Dendritic cell treated with granulocyte-macrophage colony-stimulating factor and Interleukin-4, amounts not matched to agents 40 ng/mL and 50 ng/mL, for 4 days (primary cell): ENCODE data around the gene PNPLA8.
"Not testable (repeated sequence)": the region's sequence is repeated elsewhere in the genome, so short reads cannot be mapped to it uniquely, and the experiment has no call there.

ENCODE experiments used
- H3K27ac Mint-ChIP-seq: one replicate; pipeline ENCODE4 v1.8.0; 2022; ENCODE audit warnings: mild to moderate bottlenecking, mixed read lengths
- H3K27me3 Mint-ChIP-seq: one replicate; pipeline ENCODE4 v1.8.0; 2022; ENCODE audit warnings: mild to moderate bottlenecking, mixed read lengths
- H3K36me3 Mint-ChIP-seq: one replicate; pipeline ENCODE4 v1.8.0; 2022; ENCODE audit warnings: low read depth, mixed read lengths
- H3K4me1 Mint-ChIP-seq: one replicate; pipeline ENCODE4 v1.8.0; 2022; ENCODE audit warnings: low read depth, mixed read lengths
- H3K4me3 Mint-ChIP-seq: one replicate; pipeline ENCODE4 v1.8.0; 2022; ENCODE audit warnings: mild to moderate bottlenecking, moderate library complexity, mixed read lengths
- H3K9me3 Mint-ChIP-seq: one replicate; pipeline ENCODE4 v1.8.0; 2022; ENCODE audit warnings: mixed read lengths
- intact Hi-C: fragments of 100-400 bp; cut with micrococcal nuclease; formaldehyde crosslinking; loops from one replicate; pipeline ENCODE4 v1.15.0; 2022

PNPLA8 gene

GRCh38 chr7:108525985-108526767 lies at the start of gene PNPLA8:
Gene PNPLA8 (minus strand): TSS chr7:108526135. CDS start chr7:108515491, 10,644 bp downstream.
- H3K9me3 Mint-ChIP-seq = no peaks in the 10 kb centered on the region
- H3K4me1 Mint-ChIP-seq = peaks cover 26% of the 10 kb centered on the region
- intact Hi-C loops = loop anchor here (1.0 to 5.0 kb wide), 2 partner anchors 43 to 634 kb away; partner anchors contain the start of genes DLD, DNAJB9 and THAP5
- H3K27me3 Mint-ChIP-seq = no peaks in the 10 kb centered on the region
- peak within 1 kb of the TSS; percentile 98 for H3K27ac Mint-ChIP-seq
- H3K4me3 Mint-ChIP-seq = peak within 1 kb of the TSS; percentile 90
- peaks cover 23% of the 10 kb centered on the region for H3K36me3 Mint-ChIP-seq

GRCh38 chr7:108575156-108575555 lies 49.2 kb upstream of the PNPLA8 start:
- intact Hi-C loops = no loop called here
- H3K36me3 Mint-ChIP-seq = peaks cover 66% of the 10 kb centered on the region
- no peak overlapping the region for H3K27ac Mint-ChIP-seq
- H3K9me3 Mint-ChIP-seq = peaks cover 17% of the 10 kb centered on the region
- no peaks in the 10 kb centered on the region for H3K27me3 Mint-ChIP-seq
- H3K4me1 Mint-ChIP-seq = peaks cover 13% of the 10 kb centered on the region
- H3K4me3 Mint-ChIP-seq = no peak overlapping the region

- H3K27ac Mint-ChIP-seq = no peak overlapping the region
- peaks cover 13% of the 10 kb centered on the region for H3K4me1 Mint-ChIP-seq
- H3K9me3 Mint-ChIP-seq = no peaks in the 10 kb centered on the region
- intact Hi-C loops = no loop called here
- H3K36me3 Mint-ChIP-seq = peaks cover 61% of the 10 kb centered on the region
- H3K4me3 Mint-ChIP-seq = no peak overlapping the region
- H3K27me3 Mint-ChIP-seq = no peaks in the 10 kb centered on the region
Measured at GRCh38 chr7:108572480-108572879, 46.5 kb upstream of the PNPLA8 start.

GRCh38 chr7:108570146-108570755 lies 44.3 kb upstream of the PNPLA8 start:
- intact Hi-C loops = no loop called here
- no peaks in the 10 kb centered on the region for H3K27me3 Mint-ChIP-seq
- H3K27ac Mint-ChIP-seq = peak overlapping the region; percentile 98
- peak overlapping the region; percentile 98 for H3K4me3 Mint-ChIP-seq
- peaks cover 5% of the 10 kb centered on the region for H3K4me1 Mint-ChIP-seq
- no peaks in the 10 kb centered on the region for H3K9me3 Mint-ChIP-seq
- H3K36me3 Mint-ChIP-seq = peaks cover 52% of the 10 kb centered on the region

- Mint-ChIP-seq H3K4me3 (peak within 1 kb of the TSS; percentile 98), H3K4me1 (peaks cover 5% of the 10 kb centered on the region), H3K9me3 (no peaks in the 10 kb centered on the region), H3K27ac (peak within 1 kb of the TSS; percentile 98), H3K36me3 (peaks cover 51% of the 10 kb centered on the region), H3K27me3 (no peaks in the 10 kb centered on the region)
- intact Hi-C loops = loop anchor here (1.0 kb wide), 1 partner anchor 43 kb away; the partner anchor contains the start of gene PNPLA8
Measured at GRCh38 chr7:108569381-108570145, 43.6 kb upstream of the PNPLA8 start, which contains the start of the genes DNAJB9 and THAP5. Gene DNAJB9 (plus strand): TSS chr7:108569874. CDS start chr7:108571727, 1,853 bp downstream. Gene THAP5 (minus strand): TSS chr7:108569706. CDS start chr7:108569569, 137 bp downstream.

GRCh38 chr7:108568801-108569380 lies 43.0 kb upstream of the PNPLA8 start:
- intact Hi-C loops = loop anchor here (1.0 kb wide), 1 partner anchor 43 kb away; the partner anchor contains the start of gene PNPLA8
- H3K4me3 Mint-ChIP-seq = peak overlapping the region; percentile 98
- H3K9me3 Mint-ChIP-seq = no peaks in the 10 kb centered on the region
- peak overlapping the region; percentile 98 for H3K27ac Mint-ChIP-seq
- H3K27me3 Mint-ChIP-seq = no peaks in the 10 kb centered on the region
- peaks cover 5% of the 10 kb centered on the region for H3K4me1 Mint-ChIP-seq
- H3K36me3 Mint-ChIP-seq = peaks cover 53% of the 10 kb centered on the region

GRCh38 chr7:108565987-108566386 lies 40.1 kb upstream of the PNPLA8 start:
- H3K4me3 Mint-ChIP-seq = no peak overlapping the region

GRCh38 chr7:108561047-108561619 lies 35.2 kb upstream of the PNPLA8 start:
- Mint-ChIP-seq H3K9me3 (peaks cover 32% of the 10 kb centered on the region), H3K27me3 (no peaks in the 10 kb centered on the region), H3K4me3 (no peak overlapping the region), H3K4me1 (peaks cover 5% of the 10 kb centered on the region), H3K36me3 (peaks cover 36% of the 10 kb centered on the region), H3K27ac (no peak overlapping the region)
- intact Hi-C loops = no loop called here

More at GRCh38 chr7:108565987-108566386, 40.1 kb upstream of the PNPLA8 start:
- H3K4me1 Mint-ChIP-seq = peaks cover 5% of the 10 kb centered on the region
- intact Hi-C loops = no loop called here
- no peak overlapping the region for H3K27ac Mint-ChIP-seq
- no peaks in the 10 kb centered on the region for H3K27me3 Mint-ChIP-seq
- H3K9me3 Mint-ChIP-seq = no peaks in the 10 kb centered on the region
- H3K36me3 Mint-ChIP-seq = peaks cover 39% of the 10 kb centered on the region

GRCh38 chr7:108559253-108559652 lies 33.3 kb upstream of the PNPLA8 start:
- peaks cover 20% of the 10 kb centered on the region for H3K36me3 Mint-ChIP-seq
- H3K27ac Mint-ChIP-seq = no peak overlapping the region
- no peaks in the 10 kb centered on the region for H3K4me1 Mint-ChIP-seq
- H3K27me3 Mint-ChIP-seq = no peaks in the 10 kb centered on the region
- peaks cover 37% of the 10 kb centered on the region for H3K9me3 Mint-ChIP-seq
- intact Hi-C loops = no loop called here
- no peak overlapping the region for H3K4me3 Mint-ChIP-seq

GRCh38 chr7:108557617-108558016 lies 31.7 kb upstream of the PNPLA8 start:
- Mint-ChIP-seq H3K9me3 (peaks cover 37% of the 10 kb centered on the region), H3K36me3 (peaks cover 19% of the 10 kb centered on the region), H3K27ac (no peak overlapping the region), H3K4me1 (no peaks in the 10 kb centered on the region), H3K4me3 (no peak overlapping the region), H3K27me3 (no peaks in the 10 kb centered on the region)
- intact Hi-C loops = no loop called here

- Mint-ChIP-seq H3K9me3 (peaks cover 37% of the 10 kb centered on the region), H3K4me3 (no peak overlapping the region), H3K27me3 (no peaks in the 10 kb centered on the region), H3K36me3 (peaks cover 19% of the 10 kb centered on the region), H3K27ac (no peak overlapping the region), H3K4me1 (peaks cover 4% of the 10 kb centered on the region)
- intact Hi-C loops = no loop called here
Measured at GRCh38 chr7:108557191-108557590, 31.3 kb upstream of the PNPLA8 start.

GRCh38 chr7:108556665-108557064 lies 30.7 kb upstream of the PNPLA8 start:
- H3K36me3 Mint-ChIP-seq = peaks cover 18% of the 10 kb centered on the region
- H3K4me1 Mint-ChIP-seq, H3K4me3 Mint-ChIP-seq, H3K27ac Mint-ChIP-seq, H3K27me3 Mint-ChIP-seq, intact Hi-C loops: not testable (repeated sequence)
- peaks cover 37% of the 10 kb centered on the region for H3K9me3 Mint-ChIP-seq
